Measurements from ENCODE around the gene ANKRD7.

GRCh38 chr7:118224521-118224920 is at the start of gene ANKRD7:
- TF ChIP-seq EZH2phosphoT487 (conservative IDR thresholded peaks at IDR 0.05; ENCODE audit: low read length), result no peak
- TF ChIP-seq CTCF (IDR thresholded peaks at IDR 0.05; ENCODE audit: insufficient read depth, low read length, poor library complexity, severe bottlenecking), result no peak
